Spleen (tissue), 7 donors: ENCODE measurements around the gene PHF24.

Experiments
- POLR2A ChIP-seq, 3 donors: fragments of 450-650 bp; IDR thresholded peaks; one replicate each; pipeline ENCODE4 v1.5.1; 2017; ENCODE audit warnings: antibody characterized with exemption in 3 of 3, mild to moderate bottlenecking in 1 of 3
- POLR2AphosphoS5 ChIP-seq, 3 donors: sonication (generic); formaldehyde crosslinking; IDR thresholded peaks; one replicate each; pipeline ENCODE4 v1.5.1; 2017; ENCODE audit warnings: antibody characterized with exemption in 3 of 3
- TF ChIP-seq, protein P1 (sequence below), 11 experiments: fragments of 200-600 bp in 7 of 11; fragments of 450-650 bp in 4 of 11; sonication (generic) in 4 of 11; IDR thresholded peaks in 8 of 11; conservative IDR thresholded peaks in 3 of 11; 1 replicate in 7 of 11; 2 replicates in 4 of 11; pipeline versions ENCODE4 v1.4.0 to v1.8.0; 2016 to 2021; ENCODE audit warnings: antibody characterized with exemption in 11 of 11, inconsistent platforms in 4 of 11, mild to moderate bottlenecking in 1 of 11
- donor health status: DM: no; HTN: no; CAD: no; lungs with moderate emphysema.
- donor health status: DM: no; HTN: no; CAD: no.
- donor health status: DM: no; HTN: no; CAD: no.

DNA sequence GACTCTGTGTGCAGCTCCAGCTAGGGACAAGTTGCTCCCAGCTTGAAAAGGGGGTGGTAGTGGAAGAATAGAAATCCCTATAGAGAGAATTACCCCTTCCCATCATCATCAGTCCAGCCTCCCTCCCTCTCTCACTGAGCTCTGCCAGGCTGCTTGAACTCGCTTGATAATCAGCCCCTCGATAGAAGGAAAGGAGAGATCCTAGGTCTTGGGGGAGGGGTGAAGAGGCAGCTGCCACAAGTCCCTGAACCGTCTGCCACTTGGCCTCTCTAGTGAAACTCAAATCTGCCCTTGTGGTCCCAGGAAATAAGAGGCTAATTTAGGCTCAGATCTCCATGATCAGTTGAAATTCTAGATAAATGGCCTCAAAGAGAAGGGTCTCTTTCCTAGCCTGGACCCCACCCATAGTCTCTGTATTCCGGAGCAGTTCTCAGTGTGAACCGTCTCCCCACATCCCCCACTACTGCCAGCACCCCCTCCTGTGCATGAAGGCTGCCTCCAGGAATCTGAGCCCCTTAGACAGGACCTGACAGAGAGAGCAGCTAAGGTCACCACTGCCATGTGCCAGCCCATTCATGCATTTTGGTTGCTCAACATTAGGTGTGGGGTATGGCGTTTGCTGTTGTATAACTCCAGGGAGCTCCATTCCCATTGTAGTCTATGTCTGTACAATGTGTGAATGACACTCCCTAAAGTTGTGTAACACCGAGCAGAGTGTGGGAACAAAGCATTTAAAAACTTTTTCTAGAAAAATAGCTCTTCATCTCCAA is 37.0 kb downstream of the PHF24 start:
- TF ChIP-seq, protein P1, sequence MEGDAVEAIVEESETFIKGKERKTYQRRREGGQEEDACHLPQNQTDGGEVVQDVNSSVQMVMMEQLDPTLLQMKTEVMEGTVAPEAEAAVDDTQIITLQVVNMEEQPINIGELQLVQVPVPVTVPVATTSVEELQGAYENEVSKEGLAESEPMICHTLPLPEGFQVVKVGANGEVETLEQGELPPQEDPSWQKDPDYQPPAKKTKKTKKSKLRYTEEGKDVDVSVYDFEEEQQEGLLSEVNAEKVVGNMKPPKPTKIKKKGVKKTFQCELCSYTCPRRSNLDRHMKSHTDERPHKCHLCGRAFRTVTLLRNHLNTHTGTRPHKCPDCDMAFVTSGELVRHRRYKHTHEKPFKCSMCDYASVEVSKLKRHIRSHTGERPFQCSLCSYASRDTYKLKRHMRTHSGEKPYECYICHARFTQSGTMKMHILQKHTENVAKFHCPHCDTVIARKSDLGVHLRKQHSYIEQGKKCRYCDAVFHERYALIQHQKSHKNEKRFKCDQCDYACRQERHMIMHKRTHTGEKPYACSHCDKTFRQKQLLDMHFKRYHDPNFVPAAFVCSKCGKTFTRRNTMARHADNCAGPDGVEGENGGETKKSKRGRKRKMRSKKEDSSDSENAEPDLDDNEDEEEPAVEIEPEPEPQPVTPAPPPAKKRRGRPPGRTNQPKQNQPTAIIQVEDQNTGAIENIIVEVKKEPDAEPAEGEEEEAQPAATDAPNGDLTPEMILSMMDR (IDR thresholded peaks at IDR 0.05 in 8 of 11, conservative IDR thresholded peaks at IDR 0.05 in 3 of 11): no peak
- TF ChIP-seq POLR2AphosphoS5 (IDR thresholded peaks at IDR 0.05) (no peak), POLR2A (IDR thresholded peaks at IDR 0.05) (no peak)
